ENCODE data around the gene SHISAL1. TPM values are rescaled to one million over a fixed set of nuclear protein-coding genes. Genes with fewer than 3 reads are reported as not detected.

The SHISAL1 gene
- total and polyA plus RNA-seq, 2 experiments from 2014 or later, result 0.58 to 2.2 TPM

GRCh38 chr22:44316393-44317122, 3.8 kb upstream of the SHISAL1 start:
- in situ Hi-C loops (cut with MboI), result no loop called here
- DNase-seq, result no peak
- Histone ChIP-seq H3K4me2 (ENCODE audit: unreplicated experiment) (no peak overlapping the region), H3K27ac (no peak overlapping the region), H3K36me3 (ENCODE audit: low read depth) (no peaks in the 10 kb centered on the region), H3K79me2 (ENCODE audit: insufficient read depth) (no peaks in the 10 kb centered on the region), H3K4me1 (ENCODE audit: insufficient read depth) (peaks cover 13% of the 10 kb centered on the region), H3K9me3 (ENCODE audit: low read depth) (no peaks in the 10 kb centered on the region), H3K9me2 (ENCODE audit: insufficient read depth) (no peaks in the 10 kb centered on the region), H3K4me3 (no peak overlapping the region), H2AFZ (no peak overlapping the region), H4K20me1 (ENCODE audit: insufficient read depth) (no peaks in the 10 kb centered on the region), H3K27me3 (replicated peaks; ENCODE audit: insufficient read depth) (no peaks in the 10 kb centered on the region), H3F3A (ENCODE audit: insufficient read depth) (no peaks in the 10 kb centered on the region), H3K9ac (no peak overlapping the region)
- no peak for TF ChIP-seq EZH2phosphoT487 (IDR thresholded peaks at IDR 0.05; ENCODE audit: insufficient read depth, low read depth)
- no peak for TF ChIP-seq EZH2 (IDR thresholded peaks at IDR 0.05; ENCODE audit: insufficient read depth, poor library complexity, severe bottlenecking)
- 61 to 69% methylated on average over 13 of the region's 13 CpGs for WGBS, 2 experiments (ENCODE audit: low coverage in 1 of 2, low lambda C conversion rate in 2 of 2, missing lambda C conversion rate in 2 of 2)

GRCh38 chr22:44314425-44315067, 1.8 kb upstream of the SHISAL1 start:
- 92 to 94% methylated on average over 17 of the region's 17 CpGs for WGBS, 2 experiments (ENCODE audit: low coverage in 1 of 2, low lambda C conversion rate in 2 of 2, missing lambda C conversion rate in 2 of 2)
- H3K4me3 ChIP-seq, result no peak overlapping the region

GRCh38 chr22:44313385-44314006, 745 bp upstream of the SHISAL1 start:
- Histone ChIP-seq H3F3A (ENCODE audit: insufficient read depth) (no peaks in the 10 kb centered on the region), H3K27ac (no peak overlapping the region), H3K79me2 (ENCODE audit: insufficient read depth) (no peaks in the 10 kb centered on the region), H3K4me2 (ENCODE audit: unreplicated experiment) (no peak overlapping the region), H3K9me2 (ENCODE audit: insufficient read depth) (no peaks in the 10 kb centered on the region), H3K4me3 (no peak overlapping the region), H2AFZ (no peak overlapping the region), H3K4me1 (ENCODE audit: insufficient read depth) (peaks cover 30% of the 10 kb centered on the region), H3K36me3 (ENCODE audit: low read depth) (no peaks in the 10 kb centered on the region), H3K27me3 (replicated peaks; ENCODE audit: insufficient read depth) (no peaks in the 10 kb centered on the region), H3K9me3 (ENCODE audit: low read depth) (no peaks in the 10 kb centered on the region), H3K9ac (no peak overlapping the region), H4K20me1 (ENCODE audit: insufficient read depth) (no peaks in the 10 kb centered on the region)
- 88 to 94% methylated on average over 13 to 16 of the region's 16 CpGs for WGBS, 2 experiments (ENCODE audit: low coverage in 1 of 2, low lambda C conversion rate in 2 of 2, missing lambda C conversion rate in 2 of 2)
- in situ Hi-C loops (cut with MboI), result no loop called here
- no peak for TF ChIP-seq EZH2 (IDR thresholded peaks at IDR 0.05; ENCODE audit: insufficient read depth, poor library complexity, severe bottlenecking)
- no peak for TF ChIP-seq EZH2phosphoT487 (IDR thresholded peaks at IDR 0.05; ENCODE audit: insufficient read depth, low read depth)
- no peak for DNase-seq

More at GRCh38 chr22:44314425-44315067, 1.8 kb upstream of the SHISAL1 start:
- in situ Hi-C loops (cut with MboI), result no loop called here
- Histone ChIP-seq H3K9me3 (ENCODE audit: low read depth) (no peaks in the 10 kb centered on the region), H3K27ac (no peak overlapping the region), H3K27me3 (replicated peaks; ENCODE audit: insufficient read depth) (no peaks in the 10 kb centered on the region), H2AFZ (no peak overlapping the region), H3F3A (ENCODE audit: insufficient read depth) (no peaks in the 10 kb centered on the region), H3K9me2 (ENCODE audit: insufficient read depth) (no peaks in the 10 kb centered on the region), H3K79me2 (ENCODE audit: insufficient read depth) (no peaks in the 10 kb centered on the region), H3K4me2 (ENCODE audit: unreplicated experiment) (no peak overlapping the region), H3K4me1 (ENCODE audit: insufficient read depth) (peaks cover 22% of the 10 kb centered on the region), H3K36me3 (ENCODE audit: low read depth) (no peaks in the 10 kb centered on the region), H4K20me1 (ENCODE audit: insufficient read depth) (no peaks in the 10 kb centered on the region), H3K9ac (no peak overlapping the region)
- no peak for DNase-seq
- no peak for TF ChIP-seq EZH2phosphoT487 (IDR thresholded peaks at IDR 0.05; ENCODE audit: insufficient read depth, low read depth)
- TF ChIP-seq EZH2 (IDR thresholded peaks at IDR 0.05; ENCODE audit: insufficient read depth, poor library complexity, severe bottlenecking), result no peak

GRCh38 chr22:44311855-44312170, 938 bp downstream of the SHISAL1 start:
- Histone ChIP-seq H3K79me2 (ENCODE audit: insufficient read depth) (no peaks in the 10 kb centered on the region), H3K9me2 (ENCODE audit: insufficient read depth) (no peaks in the 10 kb centered on the region), H3K36me3 (ENCODE audit: low read depth) (no peaks in the 10 kb centered on the region), H3K9ac (peak overlapping the region; percentile 75), H3K27ac (peak overlapping the region; percentile 67), H3K4me2 (ENCODE audit: unreplicated experiment) (peak overlapping the region; percentile 38), H3K9me3 (ENCODE audit: low read depth) (no peaks in the 10 kb centered on the region), H2AFZ (no peak overlapping the region), H4K20me1 (ENCODE audit: insufficient read depth) (no peaks in the 10 kb centered on the region), H3K4me1 (ENCODE audit: insufficient read depth) (peaks cover 29% of the 10 kb centered on the region), H3K4me3 (no peak overlapping the region; the same call in 1 of the 2 replicates), H3F3A (ENCODE audit: insufficient read depth) (no peaks in the 10 kb centered on the region), H3K27me3 (replicated peaks; ENCODE audit: insufficient read depth) (no peaks in the 10 kb centered on the region)
- in situ Hi-C loops (cut with MboI), result no loop called here
- 0 to 19% methylated on average over 3 of the region's 3 CpGs for WGBS, 2 experiments (ENCODE audit: low coverage in 1 of 2, low lambda C conversion rate in 2 of 2, missing lambda C conversion rate in 2 of 2)
- DNase-seq, result peak; percentile 83
- no peak for TF ChIP-seq EZH2 (IDR thresholded peaks at IDR 0.05; ENCODE audit: insufficient read depth, poor library complexity, severe bottlenecking)
- TF ChIP-seq EZH2phosphoT487 (IDR thresholded peaks at IDR 0.05; ENCODE audit: insufficient read depth, low read depth), result no peak
